GM12878 (cell line): ENCODE measurements around the gene HSPB1.

Source experiments
- BHLHE40 ChIP-seq, 2 experiments: fragments of 450-650 bp in 1 of 2; IDR thresholded peaks; 2 replicates each; pipeline ENCODE4 v1.6.1; 2011 to 2017; ENCODE audit warnings: low read depth in 2 of 2, borderline replicate concordance in 1 of 2, improper control_type of control experiment in 1 of 2, low read length in 1 of 2, mild to moderate bottlenecking in 1 of 2
- HDGF ChIP-seq: fragments of 450-650 bp; IDR thresholded peaks from 2 replicates; pipeline ENCODE4 v1.6.1; 2016; ENCODE audit warnings: antibody characterized with exemption
- MEF2A ChIP-seq: IDR thresholded peaks from 2 replicates; pipeline ENCODE4 v1.6.1; 2011; ENCODE audit warnings: low read depth, mild to moderate bottlenecking, low read length, moderate library complexity; ENCODE audit not compliant: insufficient read depth
- POLR2A ChIP-seq: IDR thresholded peaks from 2 replicates; pipeline ENCODE4 v1.6.1; 2011; ENCODE audit warnings: low read depth, mild to moderate bottlenecking, low read length
- POLR2AphosphoS5 ChIP-seq: IDR thresholded peaks from 2 replicates; pipeline ENCODE4 v1.6.1; 2011; ENCODE audit warnings: mild to moderate bottlenecking, low read length, inconsistent platforms
- SPI1 ChIP-seq: IDR thresholded peaks from 2 replicates; pipeline ENCODE4 v1.6.1; 2011; ENCODE audit warnings: low read depth, mild to moderate bottlenecking, low read length, moderate library complexity, borderline replicate concordance; ENCODE audit not compliant: insufficient read depth
- TCF3 ChIP-seq: IDR thresholded peaks from 2 replicates; pipeline ENCODE4 v1.6.1; 2012; ENCODE audit warnings: low read depth, mild to moderate bottlenecking, low read length, borderline replicate concordance; ENCODE audit not compliant: insufficient read depth
- ZBED1 ChIP-seq: IDR thresholded peaks from 2 replicates; pipeline ENCODE4 v1.6.1; 2016; ENCODE audit warnings: borderline replicate concordance
- ZNF384 ChIP-seq: IDR thresholded peaks from 2 replicates; pipeline ENCODE4 v1.6.1; 2012; ENCODE audit warnings: low read depth, mild to moderate bottlenecking, low read length, improper control_type of control experiment, borderline replicate concordance
- TF ChIP-seq, protein P1 (sequence below): fragments of 450-650 bp; IDR thresholded peaks from 2 replicates; pipeline ENCODE4 v1.6.1; 2016; ENCODE audit warnings: mild to moderate bottlenecking
- TF ChIP-seq, protein P2 (sequence below), 3 experiments: IDR thresholded peaks in 2 of 3; conservative IDR thresholded peaks in 1 of 3; 2 replicates each; pipeline ENCODE4 v1.5.1; 2011; ENCODE audit warnings: low read depth in 3 of 3, low read length in 3 of 3, mild to moderate bottlenecking in 3 of 3, control low read depth in 2 of 3, moderate library complexity in 2 of 3, inconsistent platforms in 1 of 3, mixed read lengths in 1 of 3; ENCODE audit not compliant: control insufficient read depth in 2 of 3, insufficient read depth in 1 of 3; ENCODE audit errors: extremely low read depth in 1 of 3
- TF ChIP-seq, protein P3 (sequence below): IDR thresholded peaks from 2 replicates; pipeline ENCODE4 v1.6.1; 2012; ENCODE audit warnings: low read depth, low read length, improper control_type of control experiment
- TF ChIP-seq, protein P4 (sequence below): fragments of 450-650 bp; IDR thresholded peaks from 2 replicates; pipeline ENCODE4 v1.6.1; 2017; ENCODE audit warnings: borderline replicate concordance
- TF ChIP-seq, protein P5 (sequence below): fragments of 450-650 bp; formaldehyde crosslinking; IDR thresholded peaks from 2 replicates; pipeline ENCODE4 v1.4.0; 2020; ENCODE audit warnings: mild to moderate bottlenecking, moderate library complexity

DNA sequence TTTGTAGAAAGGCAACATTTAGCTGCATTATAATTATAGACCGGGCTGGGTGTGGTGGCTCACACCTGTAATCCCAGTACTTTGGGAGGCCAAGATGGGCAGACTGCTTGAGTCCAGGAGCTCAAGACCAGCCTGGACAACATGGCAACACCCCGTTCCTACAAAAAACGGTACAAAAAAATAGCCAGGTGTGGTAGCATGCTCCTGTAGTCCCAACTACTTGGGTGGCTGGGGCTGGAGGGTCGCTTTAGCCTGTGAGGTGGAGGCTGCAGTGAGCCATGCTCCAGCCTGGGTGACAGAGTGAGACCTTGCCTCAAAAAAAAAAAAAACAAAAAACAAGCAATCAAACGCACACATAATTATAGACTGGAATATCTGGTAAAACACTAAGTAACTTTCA, 51.3 kb downstream of the HSPB1 start:
- TF ChIP-seq, protein P1, sequence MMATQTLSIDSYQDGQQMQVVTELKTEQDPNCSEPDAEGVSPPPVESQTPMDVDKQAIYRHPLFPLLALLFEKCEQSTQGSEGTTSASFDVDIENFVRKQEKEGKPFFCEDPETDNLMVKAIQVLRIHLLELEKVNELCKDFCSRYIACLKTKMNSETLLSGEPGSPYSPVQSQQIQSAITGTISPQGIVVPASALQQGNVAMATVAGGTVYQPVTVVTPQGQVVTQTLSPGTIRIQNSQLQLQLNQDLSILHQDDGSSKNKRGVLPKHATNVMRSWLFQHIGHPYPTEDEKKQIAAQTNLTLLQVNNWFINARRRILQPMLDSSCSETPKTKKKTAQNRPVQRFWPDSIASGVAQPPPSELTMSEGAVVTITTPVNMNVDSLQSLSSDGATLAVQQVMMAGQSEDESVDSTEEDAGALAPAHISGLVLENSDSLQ: no peak
- TF ChIP-seq ZNF384 (no peak), SPI1 (no peak), POLR2AphosphoS5 (no peak), HDGF (no peak), MEF2A (no peak), POLR2A (no peak), ZBED1 (no peak), BHLHE40 (IDR thresholded peaks at IDR 0.05; ENCODE audit: borderline replicate concordance in 1 of 2, low read depth in 2 of 2, low read length in 1 of 2) (no peak), TCF3 (no peak)
- TF ChIP-seq, protein P2, sequence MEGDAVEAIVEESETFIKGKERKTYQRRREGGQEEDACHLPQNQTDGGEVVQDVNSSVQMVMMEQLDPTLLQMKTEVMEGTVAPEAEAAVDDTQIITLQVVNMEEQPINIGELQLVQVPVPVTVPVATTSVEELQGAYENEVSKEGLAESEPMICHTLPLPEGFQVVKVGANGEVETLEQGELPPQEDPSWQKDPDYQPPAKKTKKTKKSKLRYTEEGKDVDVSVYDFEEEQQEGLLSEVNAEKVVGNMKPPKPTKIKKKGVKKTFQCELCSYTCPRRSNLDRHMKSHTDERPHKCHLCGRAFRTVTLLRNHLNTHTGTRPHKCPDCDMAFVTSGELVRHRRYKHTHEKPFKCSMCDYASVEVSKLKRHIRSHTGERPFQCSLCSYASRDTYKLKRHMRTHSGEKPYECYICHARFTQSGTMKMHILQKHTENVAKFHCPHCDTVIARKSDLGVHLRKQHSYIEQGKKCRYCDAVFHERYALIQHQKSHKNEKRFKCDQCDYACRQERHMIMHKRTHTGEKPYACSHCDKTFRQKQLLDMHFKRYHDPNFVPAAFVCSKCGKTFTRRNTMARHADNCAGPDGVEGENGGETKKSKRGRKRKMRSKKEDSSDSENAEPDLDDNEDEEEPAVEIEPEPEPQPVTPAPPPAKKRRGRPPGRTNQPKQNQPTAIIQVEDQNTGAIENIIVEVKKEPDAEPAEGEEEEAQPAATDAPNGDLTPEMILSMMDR (IDR thresholded peaks at IDR 0.05 in 2 of 3, conservative IDR thresholded peaks at IDR 0.05 in 1 of 3; ENCODE audit: control insufficient read depth in 2 of 3, extremely low read depth in 1 of 3, insufficient read depth in 1 of 3, low read depth in 3 of 3, low read length in 3 of 3): no peak
- TF ChIP-seq, protein P3, sequence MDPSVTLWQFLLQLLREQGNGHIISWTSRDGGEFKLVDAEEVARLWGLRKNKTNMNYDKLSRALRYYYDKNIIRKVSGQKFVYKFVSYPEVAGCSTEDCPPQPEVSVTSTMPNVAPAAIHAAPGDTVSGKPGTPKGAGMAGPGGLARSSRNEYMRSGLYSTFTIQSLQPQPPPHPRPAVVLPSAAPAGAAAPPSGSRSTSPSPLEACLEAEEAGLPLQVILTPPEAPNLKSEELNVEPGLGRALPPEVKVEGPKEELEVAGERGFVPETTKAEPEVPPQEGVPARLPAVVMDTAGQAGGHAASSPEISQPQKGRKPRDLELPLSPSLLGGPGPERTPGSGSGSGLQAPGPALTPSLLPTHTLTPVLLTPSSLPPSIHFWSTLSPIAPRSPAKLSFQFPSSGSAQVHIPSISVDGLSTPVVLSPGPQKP: no peak
- TF ChIP-seq, protein P4, sequence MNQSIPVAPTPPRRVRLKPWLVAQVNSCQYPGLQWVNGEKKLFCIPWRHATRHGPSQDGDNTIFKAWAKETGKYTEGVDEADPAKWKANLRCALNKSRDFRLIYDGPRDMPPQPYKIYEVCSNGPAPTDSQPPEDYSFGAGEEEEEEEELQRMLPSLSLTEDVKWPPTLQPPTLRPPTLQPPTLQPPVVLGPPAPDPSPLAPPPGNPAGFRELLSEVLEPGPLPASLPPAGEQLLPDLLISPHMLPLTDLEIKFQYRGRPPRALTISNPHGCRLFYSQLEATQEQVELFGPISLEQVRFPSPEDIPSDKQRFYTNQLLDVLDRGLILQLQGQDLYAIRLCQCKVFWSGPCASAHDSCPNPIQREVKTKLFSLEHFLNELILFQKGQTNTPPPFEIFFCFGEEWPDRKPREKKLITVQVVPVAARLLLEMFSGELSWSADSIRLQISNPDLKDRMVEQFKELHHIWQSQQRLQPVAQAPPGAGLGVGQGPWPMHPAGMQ: no peak
- TF ChIP-seq, protein P5, sequence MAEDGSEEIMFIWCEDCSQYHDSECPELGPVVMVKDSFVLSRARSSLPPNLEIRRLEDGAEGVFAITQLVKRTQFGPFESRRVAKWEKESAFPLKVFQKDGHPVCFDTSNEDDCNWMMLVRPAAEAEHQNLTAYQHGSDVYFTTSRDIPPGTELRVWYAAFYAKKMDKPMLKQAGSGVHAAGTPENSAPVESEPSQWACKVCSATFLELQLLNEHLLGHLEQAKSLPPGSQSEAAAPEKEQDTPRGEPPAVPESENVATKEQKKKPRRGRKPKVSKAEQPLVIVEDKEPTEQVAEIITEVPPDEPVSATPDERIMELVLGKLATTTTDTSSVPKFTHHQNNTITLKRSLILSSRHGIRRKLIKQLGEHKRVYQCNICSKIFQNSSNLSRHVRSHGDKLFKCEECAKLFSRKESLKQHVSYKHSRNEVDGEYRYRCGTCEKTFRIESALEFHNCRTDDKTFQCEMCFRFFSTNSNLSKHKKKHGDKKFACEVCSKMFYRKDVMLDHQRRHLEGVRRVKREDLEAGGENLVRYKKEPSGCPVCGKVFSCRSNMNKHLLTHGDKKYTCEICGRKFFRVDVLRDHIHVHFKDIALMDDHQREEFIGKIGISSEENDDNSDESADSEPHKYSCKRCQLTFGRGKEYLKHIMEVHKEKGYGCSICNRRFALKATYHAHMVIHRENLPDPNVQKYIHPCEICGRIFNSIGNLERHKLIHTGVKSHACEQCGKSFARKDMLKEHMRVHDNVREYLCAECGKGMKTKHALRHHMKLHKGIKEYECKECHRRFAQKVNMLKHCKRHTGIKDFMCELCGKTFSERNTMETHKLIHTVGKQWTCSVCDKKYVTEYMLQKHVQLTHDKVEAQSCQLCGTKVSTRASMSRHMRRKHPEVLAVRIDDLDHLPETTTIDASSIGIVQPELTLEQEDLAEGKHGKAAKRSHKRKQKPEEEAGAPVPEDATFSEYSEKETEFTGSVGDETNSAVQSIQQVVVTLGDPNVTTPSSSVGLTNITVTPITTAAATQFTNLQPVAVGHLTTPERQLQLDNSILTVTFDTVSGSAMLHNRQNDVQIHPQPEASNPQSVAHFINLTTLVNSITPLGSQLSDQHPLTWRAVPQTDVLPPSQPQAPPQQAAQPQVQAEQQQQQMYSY (CRISPR knock-in tag): no peak
